LNCAP (cell line): ENCODE results near the gene DHX15.

Experiments used
- TF ChIP-seq, protein P1 (sequence below): fragments of 450-650 bp; IDR thresholded peaks from 2 replicates; pipeline ENCODE4 v1.5.1; 2017; ENCODE audit warnings: mild to moderate bottlenecking

The DHX15 gene

DNA sequence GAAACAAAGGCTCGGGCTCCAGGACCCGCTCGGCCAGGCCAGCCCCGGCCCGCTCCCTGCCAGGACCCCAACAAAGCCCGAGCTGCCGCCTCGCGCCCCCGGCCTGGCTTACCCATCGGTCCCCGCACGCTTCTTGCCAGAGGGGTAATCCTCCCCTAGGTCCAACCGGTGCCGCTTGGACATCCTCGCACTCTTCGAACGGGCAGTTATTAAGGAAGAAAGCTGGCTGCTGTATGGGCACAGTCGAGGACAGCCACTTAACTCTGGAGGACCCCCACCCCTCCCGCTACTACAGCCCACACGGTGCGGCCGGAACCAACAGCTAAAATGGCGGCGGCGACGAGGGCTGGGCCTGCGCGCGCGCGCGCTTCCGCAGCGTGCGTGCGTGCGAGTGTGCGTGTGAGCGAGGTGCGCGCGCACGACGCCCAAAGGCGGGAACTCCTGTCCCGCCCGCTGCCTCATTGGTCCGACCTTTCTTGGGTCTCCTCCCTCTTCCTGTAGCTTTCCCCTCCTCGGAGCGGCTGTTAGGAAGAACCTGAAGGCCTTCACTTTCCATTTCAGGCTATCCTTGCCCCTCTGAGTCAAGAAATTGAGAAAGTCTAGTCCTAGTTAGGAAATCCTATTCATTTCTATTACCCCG, at the start of gene DHX15:
TSS of gene DHX15 (minus strand) at position 344 of the 640 bp plus-strand sequence. CDS start at position 183, 161 bp downstream.
- TF ChIP-seq, protein P1, sequence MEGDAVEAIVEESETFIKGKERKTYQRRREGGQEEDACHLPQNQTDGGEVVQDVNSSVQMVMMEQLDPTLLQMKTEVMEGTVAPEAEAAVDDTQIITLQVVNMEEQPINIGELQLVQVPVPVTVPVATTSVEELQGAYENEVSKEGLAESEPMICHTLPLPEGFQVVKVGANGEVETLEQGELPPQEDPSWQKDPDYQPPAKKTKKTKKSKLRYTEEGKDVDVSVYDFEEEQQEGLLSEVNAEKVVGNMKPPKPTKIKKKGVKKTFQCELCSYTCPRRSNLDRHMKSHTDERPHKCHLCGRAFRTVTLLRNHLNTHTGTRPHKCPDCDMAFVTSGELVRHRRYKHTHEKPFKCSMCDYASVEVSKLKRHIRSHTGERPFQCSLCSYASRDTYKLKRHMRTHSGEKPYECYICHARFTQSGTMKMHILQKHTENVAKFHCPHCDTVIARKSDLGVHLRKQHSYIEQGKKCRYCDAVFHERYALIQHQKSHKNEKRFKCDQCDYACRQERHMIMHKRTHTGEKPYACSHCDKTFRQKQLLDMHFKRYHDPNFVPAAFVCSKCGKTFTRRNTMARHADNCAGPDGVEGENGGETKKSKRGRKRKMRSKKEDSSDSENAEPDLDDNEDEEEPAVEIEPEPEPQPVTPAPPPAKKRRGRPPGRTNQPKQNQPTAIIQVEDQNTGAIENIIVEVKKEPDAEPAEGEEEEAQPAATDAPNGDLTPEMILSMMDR: no peak

DNA sequence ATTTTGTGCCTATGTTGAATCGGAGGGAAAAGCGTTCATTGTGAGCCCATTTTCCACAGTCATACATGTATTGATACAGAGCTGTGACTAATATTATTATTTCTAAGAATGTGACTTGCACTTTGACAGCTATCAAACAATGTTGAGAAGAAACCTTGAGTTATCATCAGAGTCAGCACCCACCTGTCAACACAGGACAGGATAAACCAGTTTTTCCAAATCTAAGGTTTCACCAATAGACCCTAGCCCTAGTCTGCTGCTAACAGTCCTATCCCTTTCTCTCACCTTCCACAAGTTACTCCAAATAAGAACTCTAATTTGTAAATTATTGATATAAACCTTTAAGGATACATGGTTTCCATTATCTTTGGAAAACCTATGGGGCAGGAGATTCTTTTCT, 47.7 kb upstream of the DHX15 start:
- TF ChIP-seq, protein P1: no peak

DNA sequence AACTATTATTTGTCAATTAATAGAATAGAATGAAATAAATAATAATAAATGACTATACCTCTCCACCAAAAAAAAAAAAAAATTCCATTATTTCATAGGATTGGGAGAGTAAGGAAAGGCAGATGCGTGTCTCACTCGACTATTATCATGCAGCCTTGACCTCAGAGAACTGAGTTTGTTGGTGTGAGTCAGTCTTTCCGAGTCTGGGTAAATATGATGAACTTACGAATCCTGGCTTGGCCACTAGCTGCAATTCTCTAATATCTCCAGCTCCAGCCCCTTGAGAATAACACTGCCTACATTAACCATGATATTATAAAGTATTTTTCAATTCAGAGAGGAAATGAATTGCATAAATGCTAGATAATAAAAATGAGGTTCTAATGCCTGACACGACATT, 46.6 kb upstream of the DHX15 start:
- TF ChIP-seq, protein P1: no peak

DNA sequence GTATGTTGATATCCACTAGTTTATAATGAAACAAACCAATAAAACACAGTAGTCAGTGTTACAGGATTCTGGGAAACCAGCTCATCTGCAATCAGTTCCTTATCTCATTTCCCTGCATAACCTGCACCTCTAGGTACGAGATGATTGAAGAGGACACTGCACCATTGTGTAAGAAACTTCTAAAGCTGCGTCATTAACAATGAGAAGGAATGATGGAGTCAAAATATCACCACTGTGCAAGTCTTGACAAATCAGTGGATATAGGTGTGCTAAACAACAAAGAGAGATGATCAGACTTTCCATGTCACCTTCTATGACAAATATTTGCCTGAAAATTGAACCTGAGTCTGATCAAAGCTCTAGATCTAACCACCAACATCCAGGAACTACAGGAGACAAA, 40.7 kb upstream of the DHX15 start:
- TF ChIP-seq, protein P1: no peak

DNA sequence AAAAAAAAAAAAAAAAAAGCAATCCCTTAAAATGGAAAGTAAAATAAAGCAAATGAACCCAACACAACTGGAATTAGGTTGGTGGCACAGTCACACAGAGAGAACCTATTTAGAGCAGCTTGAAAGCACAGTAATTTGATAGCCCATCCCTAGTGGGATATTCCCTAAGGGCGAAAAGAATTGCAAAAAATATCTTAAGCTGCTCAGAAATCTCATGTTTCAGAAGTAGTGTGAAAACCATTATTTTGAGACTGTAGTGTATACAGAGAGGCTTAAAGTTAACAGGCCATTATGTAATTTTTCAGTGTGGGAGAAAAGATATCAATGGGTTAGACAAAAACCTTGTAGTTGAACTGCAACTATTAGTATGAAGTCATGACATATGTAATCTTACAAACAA, 40.0 kb upstream of the DHX15 start:
- TF ChIP-seq, protein P1: no peak

DNA sequence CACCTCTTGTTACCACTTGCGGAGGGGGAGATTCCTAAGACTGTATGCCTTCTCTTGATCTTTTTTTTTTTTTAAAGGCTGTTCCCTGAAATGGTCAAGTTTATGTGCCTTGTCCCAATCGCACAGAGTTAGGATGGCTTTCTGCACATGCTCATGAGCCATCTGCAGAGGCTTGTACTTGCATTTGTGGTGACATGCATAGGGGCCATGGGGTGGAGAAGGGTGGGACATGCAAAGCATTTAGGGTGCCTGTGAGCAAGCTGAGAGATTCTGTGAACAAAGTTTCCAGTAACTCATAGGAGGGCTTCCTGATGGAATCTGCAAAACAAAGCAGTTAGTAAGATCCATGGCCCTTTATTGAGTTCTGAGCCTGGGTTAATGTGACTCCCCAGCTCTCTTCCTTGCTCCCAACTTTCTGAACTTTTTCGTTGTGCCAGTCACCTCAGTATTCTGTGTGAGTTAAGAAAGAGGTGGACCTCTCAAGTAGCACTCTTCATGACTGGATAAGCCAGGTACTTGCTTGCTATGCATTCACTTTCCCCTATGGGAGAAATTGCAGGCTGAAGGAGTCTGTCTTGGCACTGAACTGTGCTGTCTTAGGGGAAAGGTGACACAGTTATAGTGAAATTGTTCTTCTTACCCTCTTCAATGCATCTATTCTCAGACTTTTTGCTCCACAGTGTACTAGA, 37.9 kb upstream of the DHX15 start:
- TF ChIP-seq, protein P1: no peak

DNA sequence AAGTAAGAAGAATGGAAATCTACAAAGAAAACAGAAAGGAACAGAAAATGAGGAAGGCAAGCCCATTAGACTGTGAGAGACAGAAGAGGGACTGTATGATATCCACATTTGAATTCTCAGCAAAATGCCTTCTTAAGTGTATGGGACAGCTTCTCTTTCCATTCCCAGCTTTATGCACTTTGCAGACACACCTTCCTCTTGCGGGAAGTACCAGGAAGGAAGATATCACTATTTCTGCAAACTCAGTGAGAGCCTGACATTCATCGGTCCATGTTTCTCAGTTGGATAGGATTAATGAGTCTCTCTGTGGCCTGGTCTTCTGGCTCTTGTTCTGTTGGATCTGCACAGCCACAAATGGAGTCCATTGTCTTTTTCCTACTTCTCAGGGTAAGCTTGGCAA, 31.6 kb upstream of the DHX15 start:
- TF ChIP-seq, protein P1: no peak
